OCI-LY1 (cell line): ENCODE results near the gene CLCN5.

ENCODE experiments used
- H2AFZ ChIP-seq: fragments of 200-600 bp; sonication (generic), shearing (Covaris generic); 2 replicates; pipeline ENCODE4 v1.6.0; 2014; ENCODE audit warnings: antibody characterized with exemption, mild to moderate bottlenecking, low read length
- H3F3A ChIP-seq: fragments of 200-600 bp; sonication (generic), shearing (Covaris generic); 2 replicates; pipeline ENCODE4 v1.6.0; 2014; ENCODE audit warnings: mild to moderate bottlenecking, antibody characterized with exemption, low read length, moderate library complexity; ENCODE audit not compliant: insufficient read depth
- H3K27ac ChIP-seq: fragments of 200-600 bp; sonication (generic); 2 replicates; pipeline ENCODE4 v1.5.1; 2014; ENCODE audit warnings: low read length, mixed run types, mild to moderate bottlenecking, low read depth; ENCODE audit not compliant: poor library complexity, severe bottlenecking
- H3K27me3 ChIP-seq: fragments of 200-600 bp; sonication (generic); 2 replicates; pipeline ENCODE4 v1.6.0; 2014; ENCODE audit warnings: antibody characterized with exemption, mild to moderate bottlenecking, low read length, moderate library complexity; ENCODE audit not compliant: insufficient read depth
- H3K36me3 ChIP-seq: fragments of 200-600 bp; sonication (generic); 2 replicates; pipeline ENCODE4 v1.6.1; 2014; ENCODE audit warnings: mild to moderate bottlenecking, antibody characterized with exemption, low read length, moderate library complexity, mixed read lengths; ENCODE audit not compliant: insufficient read depth
- H3K4me1 ChIP-seq: fragments of 200-600 bp; sonication (generic); 2 replicates; pipeline ENCODE4 v1.5.1; 2014; ENCODE audit warnings: mild to moderate bottlenecking, low read length, moderate library complexity; ENCODE audit not compliant: insufficient read depth, severe bottlenecking
- H3K4me2 ChIP-seq: fragments of 200-600 bp; sonication (generic), shearing (Covaris generic); 2 replicates; pipeline ENCODE4 v1.6.1; 2014; ENCODE audit warnings: low read length
- H3K4me3 ChIP-seq: fragments of 200-600 bp; sonication (generic); 2 replicates; pipeline ENCODE4 v1.5.1; 2014; ENCODE audit warnings: low read length, low read depth, mild to moderate bottlenecking, mixed read lengths; ENCODE audit not compliant: poor library complexity, severe bottlenecking
- H3K79me2 ChIP-seq: fragments of 200-600 bp; shearing (Covaris generic); 2 replicates; pipeline ENCODE4 v1.6.1; 2016; ENCODE audit warnings: mixed run types, low read length, mixed read lengths; ENCODE audit not compliant: insufficient read depth
- H3K9ac ChIP-seq: fragments of 200-600 bp; sonication (generic), shearing (Covaris generic); 2 replicates; pipeline ENCODE4 v1.6.1; 2014; ENCODE audit warnings: mild to moderate bottlenecking, low read length, mixed read lengths
- H3K9me2 ChIP-seq: fragments of 200-600 bp; sonication (generic), shearing (Covaris generic); 2 replicates; pipeline ENCODE4 v1.6.1; 2014; ENCODE audit warnings: low read depth, mild to moderate bottlenecking, low read length, mixed read lengths
- H3K9me3 ChIP-seq: fragments of 200-600 bp; shearing (Covaris generic); 2 replicates; pipeline ENCODE4 v1.6.1; 2014; ENCODE audit warnings: low read length, mixed read lengths
- H4K20me1 ChIP-seq: fragments of 200-600 bp; sonication (generic), shearing (Covaris generic); 2 replicates; pipeline ENCODE4 v1.6.0; 2016; ENCODE audit warnings: mild to moderate bottlenecking, low read length; ENCODE audit not compliant: insufficient read depth
- EZH2 ChIP-seq: fragments of 200-600 bp; sonication (generic), shearing (Covaris generic); IDR thresholded peaks from 2 replicates; pipeline ENCODE4 v1.8.0; 2017; ENCODE audit warnings: borderline replicate concordance, mixed run types, mild to moderate bottlenecking, antibody characterized with exemption, low read length, moderate library complexity, mixed read lengths
- TF ChIP-seq, protein P1 (sequence below): fragments of 200-600 bp; sonication (generic), shearing (Covaris generic); IDR thresholded peaks from 2 replicates; pipeline ENCODE4 v1.5.1; 2017; ENCODE audit warnings: mild to moderate bottlenecking, antibody characterized with exemption, low read length, moderate library complexity, mixed read lengths

Gene CLCN5

DNA sequence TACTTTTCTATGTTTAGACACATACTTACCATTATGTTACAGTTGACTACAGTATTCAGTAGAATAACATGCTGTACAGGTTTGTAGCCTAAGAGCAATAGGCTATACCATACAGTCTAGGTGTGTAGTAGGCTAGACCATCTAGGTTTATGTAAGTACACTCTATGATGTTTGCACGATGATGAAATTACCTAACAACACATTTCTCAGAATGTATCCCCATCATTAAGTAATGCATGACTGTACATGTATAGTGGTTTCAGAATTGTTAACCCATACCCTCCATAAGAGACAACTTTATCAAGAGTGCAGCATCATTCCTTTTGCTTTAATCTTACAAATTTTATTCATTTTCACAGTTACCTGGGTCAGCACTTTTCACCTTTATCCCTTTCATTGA lies 126.8 kb downstream of the CLCN5 start:
- Histone ChIP-seq H3K9me3 (no peaks in the 10 kb centered on the region), H3K4me3 (no peak overlapping the region), H3K4me1 (no peaks in the 10 kb centered on the region), H3F3A (no peaks in the 10 kb centered on the region), H3K36me3 (no peaks in the 10 kb centered on the region), H3K79me2 (no peaks in the 10 kb centered on the region), H3K27ac (no peak overlapping the region), H3K4me2 (no peak overlapping the region), H3K27me3 (no peaks in the 10 kb centered on the region), H2AFZ (no peak overlapping the region), H4K20me1 (no peaks in the 10 kb centered on the region), H3K9me2 (no peaks in the 10 kb centered on the region), H3K9ac (no peak overlapping the region)
- no peak for TF ChIP-seq EZH2
- TF ChIP-seq, protein P1, sequence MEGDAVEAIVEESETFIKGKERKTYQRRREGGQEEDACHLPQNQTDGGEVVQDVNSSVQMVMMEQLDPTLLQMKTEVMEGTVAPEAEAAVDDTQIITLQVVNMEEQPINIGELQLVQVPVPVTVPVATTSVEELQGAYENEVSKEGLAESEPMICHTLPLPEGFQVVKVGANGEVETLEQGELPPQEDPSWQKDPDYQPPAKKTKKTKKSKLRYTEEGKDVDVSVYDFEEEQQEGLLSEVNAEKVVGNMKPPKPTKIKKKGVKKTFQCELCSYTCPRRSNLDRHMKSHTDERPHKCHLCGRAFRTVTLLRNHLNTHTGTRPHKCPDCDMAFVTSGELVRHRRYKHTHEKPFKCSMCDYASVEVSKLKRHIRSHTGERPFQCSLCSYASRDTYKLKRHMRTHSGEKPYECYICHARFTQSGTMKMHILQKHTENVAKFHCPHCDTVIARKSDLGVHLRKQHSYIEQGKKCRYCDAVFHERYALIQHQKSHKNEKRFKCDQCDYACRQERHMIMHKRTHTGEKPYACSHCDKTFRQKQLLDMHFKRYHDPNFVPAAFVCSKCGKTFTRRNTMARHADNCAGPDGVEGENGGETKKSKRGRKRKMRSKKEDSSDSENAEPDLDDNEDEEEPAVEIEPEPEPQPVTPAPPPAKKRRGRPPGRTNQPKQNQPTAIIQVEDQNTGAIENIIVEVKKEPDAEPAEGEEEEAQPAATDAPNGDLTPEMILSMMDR = no peak

DNA sequence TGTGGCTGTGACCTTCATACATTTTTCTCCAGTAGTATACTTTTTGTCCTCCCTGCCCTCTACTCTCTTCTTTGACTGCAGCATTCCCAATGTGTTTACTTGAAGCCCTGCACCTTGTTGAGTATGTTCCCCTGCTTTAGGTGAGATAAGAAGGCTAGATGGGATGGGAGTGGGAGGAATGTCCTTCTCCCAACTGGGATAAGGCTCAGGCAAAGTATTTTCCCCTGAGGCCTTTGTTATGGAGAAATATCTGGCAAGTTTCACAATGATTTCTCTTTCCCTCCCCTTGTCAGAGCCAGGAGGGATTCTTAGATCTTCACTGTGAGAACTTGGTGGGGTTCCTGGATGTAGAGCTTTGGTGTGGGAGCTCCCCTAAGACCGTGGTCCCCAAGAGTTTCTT lies 131.8 kb downstream of the CLCN5 start:
- H3K9ac ChIP-seq = no peak overlapping the region
- no peaks in the 10 kb centered on the region for H3K36me3 ChIP-seq
- no peaks in the 10 kb centered on the region for H3K27me3 ChIP-seq
- no peaks in the 10 kb centered on the region for H3K9me2 ChIP-seq
- no peaks in the 10 kb centered on the region for H3K4me1 ChIP-seq
- no peak for TF ChIP-seq EZH2
- TF ChIP-seq, protein P1 = no peak
- no peaks in the 10 kb centered on the region for H3K9me3 ChIP-seq
- H3K79me2 ChIP-seq = no peaks in the 10 kb centered on the region
- no peaks in the 10 kb centered on the region for H4K20me1 ChIP-seq
- H3K27ac ChIP-seq = no peak overlapping the region
- no peak overlapping the region for H2AFZ ChIP-seq
- no peak overlapping the region for H3K4me3 ChIP-seq
- no peaks in the 10 kb centered on the region for H3F3A ChIP-seq
- H3K4me2 ChIP-seq = no peak overlapping the region

DNA sequence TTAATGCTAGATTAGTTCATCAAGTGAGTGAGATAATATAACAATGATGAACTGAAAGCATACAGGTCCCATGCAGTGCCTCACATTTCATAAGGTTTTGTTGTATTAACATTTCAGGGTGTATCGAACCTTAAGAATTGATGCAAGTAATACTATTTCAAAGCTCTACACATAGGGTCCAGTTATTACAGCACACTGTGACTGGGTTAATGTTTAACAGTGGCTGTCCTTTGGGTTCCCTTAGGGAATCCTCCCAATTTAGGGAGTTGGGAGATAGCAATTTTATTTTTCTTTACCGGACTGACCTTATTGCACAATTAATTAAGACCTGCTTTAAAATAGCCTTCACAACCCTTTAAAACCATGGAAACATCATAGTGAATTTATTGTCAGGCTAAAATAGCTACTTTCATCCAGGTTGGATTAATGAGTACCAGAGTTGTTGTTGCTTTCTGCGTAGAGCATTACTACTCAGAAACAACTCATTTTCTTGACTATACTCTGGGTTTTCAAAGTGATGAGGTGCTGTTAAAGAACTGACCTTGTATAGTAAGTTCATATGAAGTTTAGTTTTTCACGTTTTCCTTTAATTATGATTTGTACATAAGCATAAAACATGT lies 144.0 kb downstream of the CLCN5 start:
- Histone ChIP-seq H3K4me2 (no peak overlapping the region), H3K9me3 (no peaks in the 10 kb centered on the region), H3F3A (no peaks in the 10 kb centered on the region), H3K4me3 (no peak overlapping the region), H2AFZ (no peak overlapping the region), H3K27me3 (no peaks in the 10 kb centered on the region), H3K27ac (no peak overlapping the region), H3K79me2 (no peaks in the 10 kb centered on the region), H3K4me1 (no peaks in the 10 kb centered on the region), H4K20me1 (no peaks in the 10 kb centered on the region), H3K9me2 (no peaks in the 10 kb centered on the region), H3K36me3 (0 out of 2 replicates have a peak, but pooled peaks cover 4% of the 10 kb centered on the region), H3K9ac (no peak overlapping the region)
- TF ChIP-seq, protein P1 = no peak
- no peak for TF ChIP-seq EZH2
